HG03575 (cell line): ENCODE measurements around the gene MPPED2.

Experiments
- ATAC-seq: cut with Tn5 transposase; IDR thresholded peaks from one replicate; pipeline ENCODE4 v1.9.1; 2021; ENCODE audit not compliant: unreplicated experiment, insufficient number of reproducible peaks, low FRiP score; ENCODE audit errors: extremely low read depth

The MPPED2 gene

DNA sequence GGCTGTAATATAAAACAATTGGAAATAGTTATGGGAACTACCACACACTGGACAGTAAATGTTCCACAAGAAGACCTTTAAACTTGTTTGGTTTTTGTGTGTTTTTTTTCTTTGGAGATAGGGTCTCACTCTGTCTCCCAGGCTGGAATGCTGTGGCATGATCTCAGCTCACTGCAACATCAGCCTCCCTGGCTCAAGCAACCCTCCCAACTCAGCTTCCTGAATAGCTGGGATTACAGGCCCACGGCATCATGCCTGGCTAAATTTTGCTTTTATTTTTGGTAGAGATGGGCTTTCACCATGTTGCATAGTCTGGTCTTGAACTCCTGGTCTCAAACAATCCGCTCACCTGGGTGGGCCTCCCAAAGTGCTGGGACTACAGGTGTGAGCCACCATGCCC, 121.0 kb downstream of the MPPED2 start:
- no peak for ATAC-seq

DNA sequence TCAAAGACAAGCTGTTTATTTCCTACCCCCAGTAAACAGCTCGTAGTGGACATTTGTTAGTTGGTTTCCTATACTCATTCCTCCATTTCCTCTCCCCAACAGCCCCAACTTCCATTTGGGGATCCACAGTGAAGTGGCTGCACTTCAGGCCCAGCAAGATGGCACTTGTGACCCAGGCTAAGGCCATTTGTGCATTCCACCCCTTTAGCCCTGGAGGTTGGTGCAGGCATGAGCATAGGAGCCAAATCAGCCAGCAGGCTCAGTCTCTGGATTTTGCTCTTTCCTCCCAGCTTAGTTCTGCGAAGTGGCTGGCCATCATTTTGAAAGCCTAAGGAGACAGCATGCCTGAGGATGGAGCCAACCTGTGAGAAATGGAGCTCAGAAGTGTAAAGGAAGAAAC, 122.9 kb downstream of the MPPED2 start:
- ATAC-seq = no peak

DNA sequence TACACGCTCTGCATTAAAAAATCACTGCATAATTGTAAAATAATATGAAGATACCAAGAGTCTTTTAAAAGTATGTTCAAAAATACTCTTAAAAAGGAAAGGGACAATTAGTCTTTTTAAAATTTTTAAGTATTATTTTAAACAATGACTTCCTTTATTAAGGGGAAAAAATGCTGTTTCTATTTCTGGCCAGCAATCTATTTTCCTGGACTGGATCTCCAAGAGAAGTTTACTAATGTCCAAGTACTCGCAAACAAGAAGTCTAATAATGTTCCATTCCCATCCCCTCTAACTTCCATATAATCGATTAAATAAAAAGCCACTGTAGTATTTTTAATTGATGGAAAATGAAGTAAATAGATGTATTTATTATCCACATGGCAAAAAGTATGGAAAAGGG, 123.7 kb downstream of the MPPED2 start:
- no peak for ATAC-seq

DNA sequence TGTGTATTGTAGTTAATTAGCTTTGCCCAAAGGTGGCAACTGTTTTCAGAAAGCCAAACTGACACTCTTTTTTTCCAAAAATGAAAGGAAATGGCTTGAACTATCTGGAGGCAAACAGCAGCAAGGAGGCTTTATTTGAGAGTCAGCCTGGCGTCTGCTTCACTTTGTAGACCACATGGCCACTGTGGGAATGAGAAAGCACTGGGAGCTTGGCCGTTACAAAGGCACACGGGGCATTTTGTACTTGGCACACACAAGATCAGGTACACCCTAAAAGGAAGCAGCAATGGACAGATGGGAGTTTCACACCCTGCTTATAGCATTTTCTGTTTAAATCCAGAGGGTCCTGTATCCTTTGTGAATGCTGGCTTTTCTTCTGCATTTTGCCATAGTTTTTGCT, 126.3 kb downstream of the MPPED2 start:
- no peak for ATAC-seq

DNA sequence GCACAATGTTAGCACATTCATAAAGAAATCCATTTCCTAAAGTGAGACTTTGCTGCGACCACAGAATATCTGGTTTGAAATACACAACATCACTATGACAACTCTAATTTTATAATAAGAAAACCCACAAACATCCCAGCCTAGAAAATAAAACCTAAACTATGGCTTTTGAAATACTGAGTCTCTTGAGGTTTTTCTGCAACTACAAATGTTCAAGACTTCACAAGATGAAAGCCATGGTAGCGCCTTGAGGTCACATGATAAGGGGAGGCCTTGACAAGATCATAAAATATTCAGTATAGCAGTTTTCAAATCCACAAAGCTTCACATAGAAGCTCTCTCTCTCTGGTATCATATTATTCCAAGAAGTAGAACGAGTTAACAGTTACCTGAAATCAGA, 126.8 kb downstream of the MPPED2 start:
- ATAC-seq = no peak

DNA sequence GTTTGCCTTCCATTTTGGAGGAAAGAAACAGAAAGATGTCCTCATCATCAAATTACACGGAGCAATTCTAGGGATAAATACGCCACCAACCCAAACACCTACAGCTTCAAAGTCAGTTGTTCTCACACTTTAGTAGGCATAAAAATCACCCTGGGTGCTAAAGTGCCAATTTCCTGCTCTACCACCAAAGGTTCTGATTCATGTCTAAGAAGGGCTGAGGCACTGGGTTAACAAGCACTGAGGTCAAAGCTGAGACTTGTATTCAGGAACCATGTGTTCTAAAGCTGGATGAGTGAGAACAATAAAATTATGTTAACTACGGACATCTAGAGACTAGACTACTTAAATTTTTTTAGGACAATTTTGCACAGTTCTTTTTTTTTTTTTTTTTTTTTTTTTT, 127.6 kb downstream of the MPPED2 start:
- no peak for ATAC-seq

DNA sequence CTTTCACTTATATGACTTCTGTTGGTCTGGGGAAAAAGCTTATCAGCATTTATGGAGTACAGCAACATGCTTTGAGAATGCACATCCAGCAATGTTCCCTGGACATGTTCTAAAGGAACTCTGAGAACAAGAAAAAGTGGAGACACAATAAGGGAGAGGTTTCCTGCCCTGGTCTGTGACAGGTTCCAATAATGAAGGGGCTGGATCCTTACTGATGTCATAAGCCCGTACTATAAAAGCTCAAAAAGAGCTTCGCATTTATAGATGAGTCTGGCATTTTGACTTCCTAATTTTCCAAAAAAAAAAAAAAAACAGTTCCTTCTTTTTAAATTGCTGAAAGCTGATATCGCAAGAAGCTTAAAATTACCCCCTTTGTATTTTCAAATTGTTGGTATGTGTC, 129.1 kb downstream of the MPPED2 start:
- no peak for ATAC-seq

DNA sequence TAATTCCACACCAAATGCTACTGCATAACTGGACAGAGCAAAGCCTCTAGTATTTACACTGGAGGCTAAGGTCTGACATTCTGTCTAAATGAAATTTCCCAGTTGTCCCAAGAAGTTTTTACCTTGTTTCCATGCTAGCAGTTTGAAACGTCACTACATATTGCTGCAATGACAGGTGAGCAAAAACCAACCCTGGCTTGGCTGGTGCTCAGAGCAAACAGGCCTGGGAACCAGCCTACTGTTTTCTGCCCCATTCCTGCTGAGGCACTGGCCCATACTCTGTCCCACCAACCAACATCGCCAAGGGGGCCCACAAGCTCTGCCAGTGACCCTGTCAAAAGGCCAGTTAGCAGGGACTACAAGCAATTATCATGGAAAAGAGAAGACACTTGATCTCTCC, 131.1 kb downstream of the MPPED2 start:
- ATAC-seq = no peak

DNA sequence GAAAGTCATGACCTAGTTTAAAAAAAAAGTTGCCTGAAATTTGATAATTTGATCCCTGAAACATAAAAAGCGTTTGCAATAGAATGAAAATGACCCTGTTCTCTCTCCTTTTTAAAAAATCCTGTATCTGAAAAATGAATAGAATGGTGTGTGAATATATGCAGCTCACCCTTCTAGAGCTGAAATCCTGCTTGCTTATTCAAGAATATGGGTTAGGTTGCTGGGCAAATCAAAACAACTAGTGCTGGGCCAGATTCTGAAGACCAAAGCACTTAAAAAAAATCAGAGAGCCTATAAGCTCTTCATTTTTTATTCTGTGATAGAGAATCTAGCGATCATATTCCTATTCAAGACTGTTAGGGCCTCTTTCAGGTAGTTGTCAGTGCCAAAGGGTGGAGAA, 131.6 kb downstream of the MPPED2 start:
- ATAC-seq = no peak

DNA sequence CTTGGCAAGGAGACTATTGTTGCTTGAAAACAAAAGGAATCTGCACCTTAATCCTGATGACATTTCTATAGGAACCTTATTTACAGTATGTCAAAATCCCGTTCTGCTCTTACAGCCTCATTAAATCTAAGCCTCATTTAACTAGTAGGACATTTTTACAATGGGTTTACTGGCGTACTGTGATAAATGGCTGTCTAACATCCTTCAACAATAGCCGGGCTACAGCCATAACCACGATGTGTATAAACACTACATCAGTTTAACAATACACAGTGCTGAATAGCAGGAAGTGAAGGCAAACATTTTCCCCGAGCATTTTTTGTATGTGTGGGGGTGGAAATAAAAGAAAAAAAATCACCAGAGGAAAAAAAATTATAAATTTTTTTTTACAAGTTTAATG, 132.0 kb downstream of the MPPED2 start:
- no peak for ATAC-seq

DNA sequence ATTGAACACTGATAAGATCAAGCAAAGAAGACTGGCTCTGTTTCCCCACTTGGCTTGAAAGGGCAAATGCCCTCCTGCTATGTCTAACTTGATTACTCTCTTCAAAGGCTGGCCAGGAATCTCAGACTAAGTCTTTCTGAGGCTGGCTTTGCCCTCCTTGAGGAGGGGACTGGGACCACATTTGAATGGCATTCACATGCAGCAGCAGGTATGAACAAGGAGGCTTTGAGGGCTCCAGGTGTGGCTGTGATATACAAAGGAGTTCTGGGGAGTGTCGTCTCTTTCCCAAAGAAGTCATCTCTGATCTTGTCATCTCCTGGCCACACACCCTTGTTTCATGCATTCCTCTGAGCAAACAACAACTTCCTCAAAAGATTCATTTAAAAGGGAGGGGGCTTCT, 132.4 kb downstream of the MPPED2 start:
- ATAC-seq = no peak

DNA sequence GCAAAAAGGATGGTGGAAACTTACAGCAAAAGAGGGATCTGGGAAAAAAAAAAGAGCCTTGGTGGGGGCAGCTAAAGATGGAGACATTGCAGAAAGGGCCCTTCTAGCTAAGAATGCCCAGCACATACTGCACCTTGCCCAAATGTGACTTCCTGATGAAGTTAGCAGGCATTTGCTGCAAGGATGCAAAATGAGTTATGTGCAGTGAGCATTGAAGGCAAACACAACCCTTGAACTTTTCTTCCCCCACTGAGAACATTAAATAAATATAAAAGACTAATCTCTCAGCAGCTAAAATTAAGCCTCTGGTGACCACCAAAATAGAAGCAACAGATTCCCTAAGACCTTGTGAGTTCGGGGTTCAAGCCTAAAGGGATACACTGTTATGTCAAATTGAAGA, 133.3 kb downstream of the MPPED2 start:
- no peak for ATAC-seq

DNA sequence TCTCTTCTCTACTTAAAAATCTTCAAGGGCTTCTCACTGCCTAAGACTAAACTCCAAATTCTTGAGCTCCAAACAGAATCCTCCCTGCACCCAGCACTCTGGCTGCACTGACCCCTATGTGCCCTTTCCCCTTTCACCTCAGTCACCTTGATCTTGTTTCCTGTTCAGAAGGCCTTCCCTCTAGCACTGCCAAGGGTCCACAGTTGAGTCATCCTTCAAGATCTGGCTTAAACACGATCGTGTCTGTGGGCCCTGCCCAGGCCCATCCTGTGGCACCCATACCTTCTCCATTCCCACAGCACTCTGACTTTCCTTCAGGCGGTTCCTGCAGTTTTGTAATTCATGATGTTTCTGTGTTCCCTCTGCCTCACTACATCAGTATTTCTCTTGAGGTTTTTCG, 134.0 kb downstream of the MPPED2 start:
- no peak for ATAC-seq

DNA sequence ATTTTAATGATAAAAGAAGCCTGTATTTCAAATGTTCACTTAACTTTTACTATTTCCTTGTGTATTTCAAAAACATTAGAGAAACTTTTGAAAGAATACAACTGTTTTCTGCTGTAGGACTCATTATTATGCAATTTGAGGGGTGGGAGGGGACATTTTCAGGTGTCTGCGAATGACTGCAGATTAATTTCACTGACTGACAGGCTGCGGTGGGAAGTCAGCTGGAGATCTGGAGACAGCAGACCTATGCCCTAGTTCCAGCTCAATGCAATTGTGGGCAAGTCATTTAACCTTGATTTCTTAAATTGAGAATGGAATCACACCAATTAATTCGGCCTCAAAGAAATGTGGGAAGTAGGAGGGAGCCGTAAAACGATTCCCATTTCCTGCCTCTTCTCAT, 134.5 kb downstream of the MPPED2 start:
- ATAC-seq = no peak

DNA sequence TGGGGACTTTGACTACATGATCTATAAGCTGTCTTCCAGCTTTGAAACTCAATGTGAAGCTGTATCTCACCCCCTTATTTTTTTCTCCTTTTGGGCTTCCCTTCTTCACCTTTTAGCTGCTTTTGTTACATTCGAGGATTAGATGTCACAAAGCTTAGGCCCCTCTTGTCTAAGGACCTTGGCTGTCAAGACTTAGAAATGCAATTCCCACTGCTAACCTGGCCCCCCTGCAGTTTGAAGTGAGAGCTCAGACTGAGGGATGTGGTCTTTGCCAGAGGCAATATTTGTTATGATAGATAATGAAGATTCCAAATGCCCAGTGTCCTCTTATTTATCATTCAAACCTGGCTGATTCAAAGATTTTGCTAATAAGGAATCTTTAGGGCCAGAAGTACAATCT, 135.0 kb downstream of the MPPED2 start:
- ATAC-seq = no peak

DNA sequence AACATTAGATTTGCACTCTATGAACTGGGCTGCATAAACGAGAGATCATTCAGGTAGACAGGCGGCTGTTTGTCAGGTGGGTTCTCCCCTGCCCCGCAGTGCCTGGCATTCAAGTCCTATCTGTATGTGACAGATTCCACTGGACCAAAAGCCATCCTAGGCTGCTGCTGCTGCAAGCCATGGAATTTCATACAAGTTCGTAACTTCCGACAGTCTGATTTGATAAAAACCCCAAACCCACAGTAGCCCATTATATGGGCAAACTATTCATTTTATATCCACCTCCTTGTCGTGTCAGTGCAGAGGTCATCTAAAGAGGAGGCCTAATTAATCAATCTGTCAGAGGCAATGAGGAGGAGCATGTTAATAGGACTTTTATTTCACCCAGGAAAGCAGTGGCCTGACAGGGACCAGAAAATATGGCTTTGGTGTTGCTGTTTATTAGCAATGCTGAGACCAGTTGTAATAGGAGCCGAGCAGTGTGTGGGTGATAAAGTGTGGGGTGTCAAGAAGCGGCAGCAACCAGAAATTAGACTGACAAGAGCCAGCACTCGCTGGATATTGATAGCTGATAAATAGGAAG, 139.0 kb downstream of the MPPED2 start:
- ATAC-seq = no peak

DNA sequence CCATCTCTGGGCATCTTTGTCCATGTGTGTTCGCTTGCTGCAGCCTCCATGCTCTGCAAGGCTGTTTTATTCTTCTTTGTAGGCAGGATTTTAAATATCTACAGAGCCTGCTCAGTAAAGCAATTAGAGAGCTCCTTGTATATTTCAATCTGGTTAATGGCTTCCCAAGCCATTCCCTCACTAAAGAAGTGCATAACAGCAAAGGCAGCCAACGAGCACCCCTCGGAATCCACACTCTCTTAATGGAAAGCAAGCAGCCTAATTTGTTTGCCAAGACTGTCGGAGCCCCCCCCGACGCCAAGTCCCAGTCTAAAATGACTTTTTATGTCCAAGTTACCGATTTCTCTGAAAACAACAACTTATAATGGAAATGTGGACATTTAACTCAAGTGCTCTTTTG, 139.6 kb downstream of the MPPED2 start:
- no peak for ATAC-seq

DNA sequence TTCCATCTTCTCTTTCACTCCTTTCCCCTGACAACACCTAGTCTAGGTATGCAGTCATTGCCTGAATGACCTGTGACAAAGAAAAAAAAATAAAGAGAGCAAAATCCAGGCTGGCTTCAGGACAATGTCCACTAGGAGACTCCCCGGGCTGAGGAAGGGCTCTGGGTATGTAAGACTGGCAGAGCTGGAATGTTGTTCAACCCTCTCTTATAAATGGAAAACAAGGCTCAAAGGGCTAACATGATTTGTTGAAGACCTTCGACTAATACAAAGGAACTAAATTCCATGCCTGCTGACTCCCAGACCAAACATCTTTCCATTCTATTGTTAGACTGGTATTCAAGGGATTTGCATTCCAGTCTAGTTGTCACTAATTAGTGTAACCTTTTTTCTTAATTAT, 141.1 kb downstream of the MPPED2 start:
- ATAC-seq = no peak

DNA sequence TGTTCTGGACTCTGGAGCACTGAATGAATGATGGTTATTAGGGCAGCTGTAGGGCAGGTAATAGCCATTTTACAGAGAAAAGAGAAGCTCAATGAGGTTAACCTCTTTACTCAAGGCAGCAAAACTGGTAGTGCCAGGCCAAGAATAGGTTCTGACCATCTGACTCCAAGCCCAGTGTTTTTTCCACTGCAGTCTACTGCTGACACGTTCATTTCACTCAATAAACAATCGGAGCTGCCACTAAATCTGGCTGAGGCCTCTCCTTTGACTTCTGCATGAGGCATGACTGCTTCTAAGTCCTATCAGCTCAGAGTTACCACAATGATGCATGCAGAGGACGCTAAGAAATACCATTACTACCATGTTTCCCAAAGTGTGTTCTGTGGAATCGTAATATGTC, 145.6 kb downstream of the MPPED2 start:
- no peak for ATAC-seq

DNA sequence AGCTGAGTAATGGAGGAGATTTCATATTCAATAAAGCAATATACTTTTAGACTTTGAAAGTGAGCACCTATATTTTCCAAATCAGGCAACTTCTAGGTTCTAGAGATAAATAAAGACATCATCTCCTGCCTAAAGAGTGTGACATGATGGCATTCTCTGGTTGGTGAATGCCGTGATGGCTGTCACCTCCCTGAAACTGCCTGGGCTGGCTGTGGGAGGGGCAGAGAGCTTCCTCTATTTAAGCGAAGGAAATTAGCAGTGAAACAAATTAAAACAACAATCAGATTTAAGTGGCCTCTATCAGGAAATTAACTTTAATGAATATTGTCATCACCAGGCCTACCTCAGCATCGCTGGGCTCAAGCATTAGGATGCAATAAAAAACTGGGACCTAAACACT, 149.4 kb downstream of the MPPED2 start:
- no peak for ATAC-seq

DNA sequence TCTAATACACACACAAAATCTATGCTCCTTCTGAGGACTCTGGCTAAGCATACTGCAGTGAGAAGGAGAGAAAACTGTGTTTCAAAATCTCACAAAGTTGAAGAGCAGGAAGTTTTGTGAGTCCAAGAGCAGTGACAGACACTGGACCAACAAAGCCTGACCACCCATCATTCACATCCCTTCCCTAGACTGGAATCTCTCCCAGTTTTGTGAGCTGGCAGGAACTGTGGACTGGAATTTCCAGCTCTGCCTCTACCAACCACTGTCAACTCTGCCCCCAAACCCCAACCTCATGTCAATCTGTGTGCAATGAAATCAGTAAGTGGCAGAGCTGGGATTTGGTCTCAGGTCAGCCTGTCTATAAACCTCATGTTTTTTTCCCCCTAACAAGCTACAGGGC, 150.7 kb downstream of the MPPED2 start:
- ATAC-seq = no peak

DNA sequence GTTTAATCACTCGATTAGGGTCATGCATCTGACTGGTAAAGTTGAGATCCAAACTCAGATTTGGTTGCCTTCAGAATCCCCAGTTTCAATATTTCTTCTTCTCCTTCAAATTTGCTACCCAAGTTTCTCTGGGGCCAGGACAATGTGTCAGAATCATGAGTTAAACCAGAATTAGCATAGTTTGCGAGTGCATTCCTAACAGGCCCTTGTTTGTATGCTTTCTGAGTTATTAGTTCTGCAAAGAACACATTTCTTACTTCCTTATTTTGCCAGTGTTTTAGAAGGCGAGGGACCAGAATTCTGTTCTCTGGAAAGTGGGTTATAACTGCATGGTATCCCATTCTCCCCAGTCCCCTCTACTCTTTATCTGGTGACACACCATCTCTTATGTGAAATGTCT, 151.3 kb downstream of the MPPED2 start:
- no peak for ATAC-seq
